Inferior parietal cortex (tissue), 1 donor: ENCODE data around the gene DDX41.

Experiments
- DNase-seq: peaks from one replicate; pipeline ENCODE4 v3.0.0-alpha.2; 2016; ENCODE audit errors: extremely low spot score

DDX41 gene

DNA sequence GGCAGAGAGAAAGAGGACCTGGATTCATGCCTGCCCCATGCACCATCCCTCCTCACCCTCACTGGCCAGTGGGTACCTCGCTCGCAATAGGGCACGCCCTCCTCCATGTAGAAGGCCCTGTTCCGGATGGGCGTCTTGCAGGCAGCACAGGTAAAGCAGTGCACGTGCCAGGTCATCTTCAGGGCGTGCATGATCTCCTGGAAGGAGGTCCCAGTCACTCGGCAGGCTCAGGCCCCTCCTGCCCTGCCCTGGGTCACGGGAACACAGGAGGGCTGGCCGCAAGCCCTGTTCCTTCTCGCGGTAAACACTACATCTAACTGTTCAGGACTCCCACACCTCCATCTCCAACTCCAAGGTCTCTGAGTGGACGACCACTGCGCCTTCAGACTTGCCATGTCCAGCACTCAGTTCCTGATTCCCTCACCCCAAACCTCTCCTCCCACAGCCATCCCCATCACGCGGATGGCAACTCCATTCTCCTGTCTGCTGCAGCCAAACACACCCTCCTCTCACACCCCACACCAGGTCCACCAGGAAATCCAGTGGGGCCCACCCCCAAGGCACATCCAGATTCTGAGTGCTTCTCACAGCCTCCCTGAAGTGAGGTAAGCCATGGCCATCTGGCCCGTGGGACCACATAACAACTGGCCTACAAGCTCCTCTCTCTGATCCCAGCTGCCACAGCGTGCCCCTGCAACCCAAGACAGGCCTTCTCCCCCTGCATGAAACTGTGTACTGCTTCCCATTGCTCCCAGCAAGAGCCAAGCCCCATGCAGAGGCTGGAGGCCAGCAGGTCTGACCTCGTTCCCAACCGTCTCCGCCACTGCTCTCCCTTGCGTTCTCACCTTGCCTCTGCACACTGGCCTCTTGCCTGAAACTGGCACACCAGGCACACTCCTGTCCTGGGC lies 32.5 kb downstream of the DDX41 start:
- DNase-seq = no peak

DNA sequence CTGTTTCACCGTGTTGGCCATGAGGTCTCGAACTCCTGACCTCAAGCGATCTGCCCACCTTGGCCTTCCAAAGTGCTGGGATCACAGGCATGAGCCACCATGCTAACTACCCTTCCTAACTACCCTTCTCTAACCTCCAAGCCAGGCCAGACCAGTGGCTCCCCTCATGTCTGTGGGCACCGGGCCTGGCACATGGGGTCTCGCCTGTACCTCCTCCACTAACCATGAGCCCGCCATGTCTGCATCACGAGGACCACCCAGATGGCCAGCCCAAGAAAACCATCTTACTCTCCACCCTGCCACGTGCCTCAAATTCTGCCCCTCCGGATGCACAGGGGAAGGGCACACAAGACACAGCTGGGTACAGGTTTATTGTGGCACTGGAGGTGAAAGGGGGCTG lies 33.7 kb downstream of the DDX41 start:
- DNase-seq = no peak

DNA sequence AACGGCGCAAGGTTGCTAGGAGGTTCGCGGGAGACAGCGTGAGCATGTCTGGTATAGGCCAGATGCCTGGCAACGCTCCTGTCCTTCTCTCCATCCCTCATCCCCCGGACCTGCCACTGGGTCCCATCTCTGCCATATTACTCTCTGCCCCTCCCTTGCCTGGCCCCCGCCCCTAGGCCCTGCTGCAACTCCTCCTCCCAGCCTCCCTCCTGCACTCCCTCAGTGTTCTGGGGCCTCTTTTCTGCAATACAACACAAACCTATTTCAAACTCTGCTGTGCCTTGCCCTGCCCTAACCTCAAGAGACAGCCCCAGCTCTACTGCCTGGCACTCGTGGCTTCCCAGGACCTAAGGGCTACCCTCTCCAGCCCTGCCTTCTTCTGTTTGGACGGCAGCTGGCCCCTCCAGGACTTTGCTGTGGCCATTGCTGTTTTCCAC lies 34.4 kb downstream of the DDX41 start:
- no peak for DNase-seq

DNA sequence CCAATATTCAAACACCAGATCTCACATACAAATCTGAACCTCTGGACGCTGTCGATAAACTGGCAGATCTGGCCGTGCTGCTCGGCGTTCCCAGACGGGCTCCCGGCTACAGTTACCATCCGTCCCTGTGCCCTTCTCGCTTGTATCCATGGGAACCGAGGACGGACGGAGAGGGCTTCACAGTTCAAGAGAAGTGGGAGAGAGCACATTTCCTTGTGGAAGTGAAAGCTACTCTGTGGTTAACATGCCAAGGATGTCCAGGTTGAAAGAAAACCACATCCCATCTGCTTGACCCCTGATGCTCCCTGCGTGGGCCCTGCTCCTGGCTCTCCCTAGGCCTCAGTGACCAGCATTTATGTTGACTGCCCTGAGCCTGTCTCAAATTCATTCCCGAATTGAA lies 37.0 kb downstream of the DDX41 start:
- DNase-seq = no peak

DNA sequence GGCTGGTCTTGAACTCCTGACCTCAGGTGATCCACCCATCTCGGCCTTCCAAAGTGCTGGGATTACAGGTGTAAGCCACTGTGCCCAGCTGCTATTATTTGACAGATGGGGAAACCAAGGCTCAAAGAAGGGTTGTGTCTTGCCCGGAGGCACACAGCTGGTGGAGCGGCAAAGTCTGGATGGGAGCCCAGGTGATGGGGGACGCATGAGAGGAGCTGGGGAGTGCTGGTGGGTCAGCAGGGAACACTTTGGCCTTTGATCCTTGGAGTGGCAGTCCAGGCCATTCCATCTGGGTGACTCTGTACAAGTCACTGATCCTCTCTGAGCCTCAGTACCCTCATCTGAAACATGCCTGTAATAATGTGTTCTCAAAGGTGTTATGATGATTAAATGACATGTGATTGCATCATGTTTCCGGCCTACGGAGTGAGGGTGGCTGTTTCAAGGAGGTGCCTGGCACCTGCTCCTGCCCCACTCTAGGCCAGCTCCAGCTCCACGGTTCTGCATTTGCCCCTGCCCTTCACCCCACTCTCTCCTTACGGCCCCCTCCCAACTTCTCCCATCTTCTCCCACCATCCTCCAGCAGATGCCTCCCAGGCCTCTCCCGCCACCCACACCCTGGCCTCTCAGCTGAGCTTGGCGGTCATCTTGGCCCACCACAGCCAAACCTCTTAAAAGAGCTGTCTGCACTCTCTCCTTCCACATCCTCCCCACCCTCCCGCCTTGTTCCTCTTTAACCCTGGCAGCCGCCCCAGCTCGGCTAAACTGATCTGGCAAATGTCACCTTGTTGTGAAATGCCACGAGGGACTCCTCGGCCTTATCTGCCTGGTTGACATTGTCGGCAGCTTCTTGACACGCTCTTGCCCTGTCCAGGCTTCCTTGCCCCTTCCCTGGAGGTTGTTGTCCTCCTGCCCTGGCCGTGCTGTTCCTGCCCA lies 37.8 kb downstream of the DDX41 start:
- no peak for DNase-seq

DNA sequence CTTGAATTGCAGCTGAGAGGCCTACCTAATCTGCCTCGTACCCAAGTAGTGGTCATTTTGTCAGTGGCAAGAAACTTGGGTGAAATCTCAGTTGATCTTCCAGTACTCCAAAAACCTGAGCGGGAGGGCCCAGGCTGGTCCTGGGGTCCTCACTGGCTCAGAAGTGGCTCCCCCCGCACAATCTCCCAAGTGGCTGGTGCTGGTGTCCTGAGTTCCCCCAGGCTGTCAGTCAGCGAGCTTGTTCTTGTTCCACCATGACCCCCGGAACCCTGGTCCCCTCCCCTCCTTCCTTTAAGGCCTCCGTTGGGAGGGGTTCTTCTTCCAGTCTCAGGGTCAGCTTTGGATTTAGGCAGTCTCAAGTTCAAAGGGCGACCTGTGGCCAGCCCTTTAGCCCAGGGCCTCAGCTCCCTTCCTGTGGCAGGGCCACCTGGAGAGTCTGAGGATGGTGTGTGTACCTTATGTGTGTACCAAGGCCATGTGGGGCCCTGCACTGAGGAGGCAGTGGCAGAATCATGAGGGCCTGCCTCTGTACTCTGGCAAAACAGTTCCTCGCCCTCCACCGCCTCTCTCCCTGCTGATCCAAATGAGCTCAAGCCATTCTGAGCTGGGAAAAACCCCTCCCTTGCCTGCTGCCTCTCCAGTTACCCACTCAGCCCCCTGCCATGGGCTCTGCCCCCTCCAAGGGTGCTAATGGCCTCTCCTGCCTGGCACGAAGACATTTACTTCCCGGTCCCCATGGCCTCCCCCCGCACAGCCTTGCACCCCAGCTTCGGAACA lies 38.9 kb downstream of the DDX41 start:
- DNase-seq = no peak

DNA sequence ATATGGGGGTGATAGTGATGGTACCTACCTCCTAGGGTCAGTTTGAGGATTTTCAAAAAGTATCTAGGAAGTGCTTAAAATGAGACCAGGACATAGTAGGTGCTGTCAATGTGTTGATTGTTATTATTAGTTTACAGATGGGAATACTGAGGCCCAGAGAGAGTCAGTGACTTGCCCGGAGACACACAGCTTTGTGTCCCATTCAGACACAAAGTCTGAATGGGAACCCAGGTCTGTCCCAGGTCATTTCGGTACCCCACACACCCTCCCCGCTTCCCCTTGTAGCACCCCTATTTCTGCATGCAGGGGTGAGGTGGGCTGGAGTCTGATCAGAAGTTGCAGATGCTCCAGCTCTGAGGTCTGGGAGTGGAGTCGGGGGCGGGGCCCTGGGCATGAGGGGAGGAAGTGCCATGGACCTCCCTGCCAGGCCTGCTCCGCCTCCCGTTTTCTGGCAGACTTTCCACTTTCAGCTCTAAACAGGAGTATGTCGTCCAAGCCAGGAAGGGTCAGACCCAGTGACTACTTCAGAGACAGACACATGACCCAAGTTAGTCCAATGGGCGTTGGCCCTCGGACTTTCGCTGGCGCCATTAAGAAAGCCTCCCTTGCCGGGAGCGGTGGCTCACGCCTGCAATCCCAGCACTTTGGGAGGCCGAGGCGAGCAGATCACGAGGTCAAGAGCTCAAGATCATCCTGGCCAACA lies 40.1 kb downstream of the DDX41 start:
- no peak for DNase-seq

DNA sequence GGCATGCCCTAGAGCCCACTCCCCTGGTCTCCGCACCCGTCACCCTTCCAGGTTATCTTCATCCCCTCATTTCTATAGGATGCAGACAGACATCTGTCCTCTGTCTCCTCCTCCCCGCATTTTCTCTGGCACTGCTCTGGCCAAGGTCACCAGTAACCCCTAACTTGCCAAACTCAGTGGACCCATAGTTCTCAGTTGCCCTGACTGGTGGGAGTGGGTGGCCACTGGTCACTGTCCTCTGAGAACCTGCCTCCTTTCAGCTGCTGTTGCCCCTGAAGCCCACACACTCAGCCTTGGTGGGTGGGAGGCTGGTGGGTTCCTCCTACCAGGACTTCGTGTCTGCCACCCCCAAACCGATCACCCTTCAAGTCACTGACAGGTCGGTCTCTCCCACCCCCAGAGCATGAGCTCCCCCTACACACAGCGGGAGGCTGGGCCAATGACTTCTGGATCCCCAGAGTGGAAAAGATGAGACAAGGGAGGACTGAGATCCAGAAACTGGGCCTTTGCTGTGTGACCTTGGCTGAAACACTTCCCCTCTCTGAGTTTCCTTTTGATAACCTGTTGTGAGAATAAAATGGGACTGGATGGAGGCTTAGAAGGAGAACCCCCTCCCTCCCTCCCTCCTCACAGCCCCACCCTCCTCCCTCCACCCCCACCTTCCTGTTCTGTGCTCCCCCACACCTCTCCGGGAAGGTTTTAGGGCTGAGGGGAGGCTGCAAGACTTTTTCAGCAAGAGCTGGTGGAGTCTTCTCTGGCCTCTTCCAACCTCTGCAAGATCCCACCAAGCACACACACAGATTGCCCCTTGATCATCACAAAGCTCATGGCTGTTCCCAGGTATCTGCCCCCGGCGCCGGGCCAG lies 41.0 kb downstream of the DDX41 start:
- DNase-seq = no peak

DNA sequence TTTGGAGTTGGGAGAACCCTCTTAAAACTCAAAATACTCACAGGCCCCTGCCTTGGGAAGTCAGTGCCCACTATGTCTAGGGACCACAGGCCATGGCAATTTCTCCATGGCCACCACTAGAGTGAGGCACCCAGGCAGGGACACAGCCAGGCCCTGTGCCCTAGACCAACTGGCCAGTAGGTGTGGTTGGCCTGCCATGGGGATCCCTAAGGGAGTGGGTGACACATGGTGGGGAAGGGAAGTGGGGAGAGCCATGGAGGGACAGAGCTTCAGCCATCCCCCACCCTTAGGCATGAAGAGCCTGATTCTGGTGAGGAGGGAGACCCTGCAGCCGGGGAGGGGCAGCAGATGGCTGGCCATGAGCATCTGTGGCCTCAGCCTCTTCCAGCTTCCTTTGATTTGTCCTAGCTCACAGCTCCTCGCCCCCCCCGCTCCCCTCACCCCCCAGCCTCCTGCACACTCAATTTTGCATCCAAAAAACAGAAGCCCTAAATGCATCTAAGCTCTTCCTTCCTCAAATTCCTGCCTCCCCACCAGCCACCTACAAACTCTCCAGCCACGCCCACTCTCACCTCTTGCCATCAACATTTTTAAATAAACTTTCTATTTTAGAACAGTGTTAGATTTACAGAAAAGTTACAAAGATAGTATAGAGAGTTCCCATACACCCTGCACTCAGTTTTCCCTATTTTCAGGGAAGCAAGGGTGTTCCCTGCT lies 41.8 kb downstream of the DDX41 start:
- no peak for DNase-seq

DNA sequence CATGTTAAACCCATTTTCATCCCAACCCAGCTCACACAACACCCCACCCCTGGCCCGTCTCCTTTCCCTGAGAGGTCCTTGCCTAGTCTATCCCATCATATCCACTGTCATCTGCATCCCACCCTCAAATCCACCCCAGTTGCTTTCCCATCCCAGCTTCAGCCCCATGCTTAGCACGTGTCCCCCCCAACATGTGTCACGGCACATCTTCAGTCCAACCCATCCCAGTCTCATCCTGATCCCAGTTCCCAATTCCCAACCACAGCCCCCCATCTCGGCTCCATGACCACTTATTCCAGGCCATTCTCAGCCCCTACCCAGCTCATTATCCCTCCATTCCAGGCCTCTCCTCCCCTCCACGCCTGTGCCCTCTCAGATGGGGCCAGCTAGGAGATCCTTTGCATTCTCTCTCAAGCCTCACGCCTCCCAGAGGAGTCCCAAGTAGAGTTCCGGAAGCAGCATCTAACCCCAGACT lies 42.7 kb downstream of the DDX41 start:
- DNase-seq = no peak

DNA sequence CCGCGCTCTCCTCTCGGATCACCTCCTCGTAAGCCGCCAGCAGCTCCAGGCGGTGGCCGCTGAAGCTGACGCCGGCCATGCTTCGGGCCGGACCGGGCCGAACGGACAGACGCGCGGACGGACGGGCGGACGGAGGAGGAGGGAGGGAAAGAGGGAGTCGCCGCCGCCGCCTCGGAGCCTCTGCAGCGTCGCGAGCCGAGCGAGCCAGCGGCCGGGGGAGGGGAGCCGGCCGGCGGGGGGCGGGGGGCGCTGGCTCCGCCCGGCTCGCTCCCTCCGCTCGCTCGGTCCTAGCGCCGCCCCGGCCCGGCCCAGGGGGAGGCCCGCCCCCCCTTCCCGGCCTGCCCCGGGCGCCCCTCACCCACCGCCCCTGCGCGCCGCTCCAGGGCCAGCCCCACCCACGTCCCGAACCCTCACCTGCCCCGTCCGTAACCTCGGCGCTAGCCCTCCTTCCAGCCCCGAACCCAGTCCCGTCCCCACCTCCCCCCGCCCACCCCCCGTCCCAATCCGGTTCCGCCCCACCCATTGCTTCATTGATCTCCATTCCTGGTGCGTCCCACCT lies 43.2 kb downstream of the DDX41 start, which contains the start of gene DBN1:
Gene DBN1 (minus strand): TSS at position 192 of the 559 bp plus-strand sequence. CDS start 113 bp downstream, at position 79.
- DNase-seq = no peak

DNA sequence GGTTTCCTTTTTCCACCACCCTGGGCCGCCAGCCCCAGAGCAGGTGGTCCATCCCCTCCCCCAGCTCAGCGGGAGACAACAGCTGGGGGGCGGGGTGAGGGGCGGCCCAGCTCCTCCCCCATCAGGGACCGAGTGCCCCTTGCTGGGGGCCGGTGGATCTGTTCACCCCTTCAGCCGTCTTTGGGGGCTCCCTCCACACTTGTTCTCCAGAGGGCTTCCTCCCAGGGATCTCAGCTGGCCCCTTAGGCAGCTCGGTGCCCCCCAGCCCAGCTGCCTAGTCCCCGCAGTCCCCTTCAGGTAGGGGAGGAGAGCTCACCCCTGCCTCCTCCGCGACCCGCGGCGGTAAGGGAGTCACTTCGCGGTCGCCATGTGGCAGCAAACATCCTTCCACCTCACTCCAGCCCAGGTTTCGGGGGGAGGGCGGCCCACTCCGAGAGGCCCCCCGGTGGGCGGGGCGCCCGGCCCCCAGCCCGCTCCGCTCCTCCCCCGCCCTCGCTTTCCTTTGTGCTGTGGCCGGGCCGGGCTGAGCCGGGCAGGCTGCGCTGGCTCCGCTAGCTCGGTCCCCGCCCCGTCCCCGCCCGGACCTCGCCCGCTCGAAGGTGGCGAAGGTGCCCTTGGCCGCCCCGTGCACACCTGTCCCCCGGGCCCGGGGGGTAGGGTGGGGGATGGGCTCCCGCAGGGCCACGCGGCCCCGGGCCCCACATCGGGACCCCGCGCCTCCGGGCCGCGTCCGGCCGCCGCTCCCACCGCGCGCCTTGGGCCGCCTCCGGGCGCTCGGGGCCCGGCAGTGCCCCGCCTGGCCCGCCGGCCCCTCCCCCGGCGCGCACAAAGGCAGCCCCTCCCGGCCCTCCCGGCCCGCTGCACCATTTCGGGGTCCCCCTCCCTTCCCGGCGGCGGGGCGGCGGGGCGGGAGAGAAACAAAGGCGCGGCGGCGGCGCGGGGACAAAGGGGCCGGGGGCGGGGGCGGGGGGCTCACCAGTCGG lies 44.0 kb downstream of the DDX41 start:
- no peak for DNase-seq

DNA sequence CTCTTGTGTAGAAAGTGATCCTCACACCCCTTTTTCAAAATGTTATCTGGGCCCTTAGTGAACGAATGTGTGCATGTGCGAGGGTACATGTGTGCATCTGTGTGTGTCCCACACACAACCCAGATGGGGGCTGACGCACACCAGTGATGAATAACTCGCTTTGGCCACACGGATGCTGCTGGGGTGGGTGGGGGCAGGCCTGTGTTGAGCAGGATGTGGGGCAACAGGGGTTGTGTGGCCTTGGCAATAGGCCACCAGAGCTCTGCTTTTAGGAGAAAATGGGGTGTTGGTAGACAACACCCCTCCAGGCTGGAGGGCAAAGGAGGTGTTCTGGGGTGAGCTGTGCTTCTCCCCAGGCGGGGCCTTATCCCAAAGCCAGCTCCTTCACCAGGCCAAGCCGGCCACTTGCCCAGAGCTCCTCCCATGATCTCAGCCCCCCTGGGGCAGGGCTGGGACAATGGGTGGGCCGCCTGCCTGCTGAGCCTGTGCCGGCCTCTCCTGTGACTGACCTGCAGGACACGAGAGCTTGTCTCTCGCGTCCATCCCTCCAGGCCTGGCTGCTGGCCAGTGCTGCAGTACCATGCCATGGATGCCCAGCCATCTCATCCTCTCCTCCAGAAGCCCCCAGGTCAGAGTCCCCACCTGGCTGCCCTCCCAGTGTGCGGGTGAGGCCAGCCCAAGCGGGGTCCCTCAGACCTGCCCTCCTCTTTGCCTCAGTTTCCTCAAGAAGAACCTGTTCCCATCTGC lies 45.0 kb downstream of the DDX41 start:
- no peak for DNase-seq

DNA sequence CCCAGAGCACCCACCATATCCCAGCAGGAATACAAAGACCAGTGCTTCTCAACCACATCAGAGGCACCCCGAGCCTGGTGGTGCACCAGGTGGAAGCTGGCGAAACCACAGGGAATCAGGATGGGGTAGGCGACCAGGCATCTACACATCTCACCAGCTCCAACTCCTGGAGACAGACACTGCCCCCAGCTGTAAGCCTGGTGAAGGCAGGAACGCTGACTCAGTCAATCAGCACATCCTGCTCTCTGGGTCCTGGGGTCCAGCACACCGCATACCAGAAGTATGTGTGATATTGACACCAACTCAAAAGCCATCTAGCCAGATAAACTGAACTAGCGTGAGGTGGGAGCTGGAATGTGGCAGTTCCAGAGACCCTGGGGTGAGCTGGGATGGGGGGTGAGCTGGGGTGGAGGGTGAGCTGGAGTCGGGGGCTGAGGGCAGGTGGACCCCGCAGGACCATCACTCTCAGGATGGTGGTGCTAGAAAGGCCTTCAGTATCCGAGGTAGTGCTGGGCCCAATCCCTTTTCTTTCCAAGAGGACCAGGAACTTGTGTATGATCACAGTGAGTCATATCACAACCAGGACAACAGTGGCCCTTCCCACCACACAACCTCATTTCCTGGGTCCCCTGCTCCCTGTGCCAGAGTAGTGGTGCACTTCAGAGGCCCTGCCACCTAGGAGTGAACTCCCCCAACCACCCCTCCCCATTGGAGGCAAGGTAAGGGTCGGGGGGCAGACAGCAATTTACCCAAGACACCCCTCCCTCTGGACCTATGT lies 45.8 kb downstream of the DDX41 start:
- no peak for DNase-seq

DNA sequence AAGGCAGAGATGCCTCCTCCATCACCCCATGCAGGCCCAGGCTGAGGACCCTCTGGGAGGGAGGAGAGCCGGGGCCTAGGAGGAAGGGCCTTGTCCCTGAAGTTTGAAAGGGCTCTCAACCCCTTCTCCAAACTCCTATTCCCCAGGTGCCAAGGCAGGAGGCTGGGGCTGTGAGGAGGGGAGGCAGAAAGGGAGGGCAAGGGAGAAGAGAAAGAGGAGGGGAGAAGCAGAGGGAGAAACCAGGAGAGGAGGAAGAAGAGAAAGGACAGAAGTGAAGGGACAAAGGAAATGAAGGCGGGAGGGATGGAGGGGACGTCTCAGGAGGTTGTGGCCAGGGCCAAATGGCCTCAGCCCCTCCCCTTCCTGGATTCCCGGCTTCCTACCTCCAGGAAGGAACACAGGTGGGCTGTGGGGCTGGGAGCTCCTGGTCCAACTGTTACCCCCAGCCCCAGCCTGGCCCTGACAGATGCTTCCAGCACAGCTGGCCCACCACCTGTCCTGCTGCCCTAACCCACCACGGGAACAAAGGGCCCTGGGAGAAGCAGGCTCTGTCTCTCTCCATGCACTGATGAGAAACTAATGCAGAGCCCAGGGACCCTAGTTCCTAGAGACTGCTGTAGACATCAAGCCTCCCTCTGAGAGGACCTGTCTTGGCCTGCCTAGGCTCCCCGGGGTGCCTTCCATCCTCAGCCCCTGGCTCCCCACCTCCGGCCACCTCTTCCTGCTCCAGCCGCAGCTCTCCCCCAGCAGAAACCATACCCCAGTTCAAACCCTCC lies 46.8 kb downstream of the DDX41 start:
- no peak for DNase-seq
